CD4-positive, alpha-beta T cell treated with Interferon alpha-2 for 1 hour (primary cell): Measurements from ENCODE around the gene CLOCK.
A peak's percentile ranks its signal among the peaks of the same experiment; 100 is the strongest.

Experiments
- DNase-seq, 2 donors: peaks; one replicate each; pipeline ENCODE4 v3.0.0-alpha.2; 2020 to 2022

Gene CLOCK

DNA sequence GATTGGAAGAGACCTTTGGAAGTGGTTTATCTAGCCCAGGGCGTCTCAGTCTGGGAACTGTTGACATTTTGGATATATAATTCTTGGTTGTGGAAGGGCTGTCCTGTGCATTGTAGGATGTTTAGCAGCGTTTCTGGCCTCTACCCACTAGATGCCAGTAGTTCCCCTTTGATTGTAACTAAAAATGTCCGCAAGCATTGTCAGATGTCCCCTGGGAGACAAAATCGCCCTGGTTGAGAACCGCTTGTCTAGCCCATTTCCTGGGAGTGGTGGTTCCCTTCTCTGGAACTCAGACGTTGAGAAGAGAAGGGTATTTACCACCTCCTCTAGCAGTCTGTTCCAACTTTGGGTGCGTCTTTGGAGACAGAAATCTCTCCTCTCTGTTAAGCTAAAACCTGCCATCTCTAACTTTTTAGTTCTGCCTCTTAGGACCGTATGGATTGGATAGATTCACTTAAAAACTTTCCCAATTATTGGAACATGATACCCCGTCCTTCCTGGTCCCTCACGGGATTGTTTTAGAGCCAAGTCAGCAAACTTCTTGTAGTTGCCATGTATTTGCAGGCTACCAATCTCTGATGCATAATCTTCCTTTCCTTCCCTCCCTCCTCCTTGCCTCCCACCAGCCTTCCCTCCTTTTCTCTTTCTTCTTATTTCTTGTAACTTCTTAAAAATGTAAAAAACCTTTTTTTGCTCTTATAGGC is 137.1 kb downstream of the CLOCK start:
- peak; percentile 14 to 46 for DNase-seq

DNA sequence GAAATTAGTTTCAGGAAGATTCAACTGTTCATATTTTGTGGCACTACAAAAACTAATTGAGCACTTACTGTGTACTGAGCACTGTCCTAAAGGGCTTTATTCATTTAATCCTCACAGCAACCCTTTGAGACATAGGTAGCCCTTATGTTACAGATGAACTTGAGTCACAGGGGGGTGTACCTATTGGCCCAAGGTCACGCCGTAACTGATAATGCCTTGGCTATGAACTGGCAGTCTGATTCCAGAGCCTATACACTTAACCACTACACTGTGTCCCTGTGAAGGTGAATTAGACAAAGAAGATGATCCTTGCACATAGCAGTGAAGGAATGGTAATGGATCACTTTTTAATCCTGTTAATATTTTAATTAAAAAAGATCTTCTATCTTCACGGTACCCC is 138.9 kb downstream of the CLOCK start:
- no peak for DNase-seq

DNA sequence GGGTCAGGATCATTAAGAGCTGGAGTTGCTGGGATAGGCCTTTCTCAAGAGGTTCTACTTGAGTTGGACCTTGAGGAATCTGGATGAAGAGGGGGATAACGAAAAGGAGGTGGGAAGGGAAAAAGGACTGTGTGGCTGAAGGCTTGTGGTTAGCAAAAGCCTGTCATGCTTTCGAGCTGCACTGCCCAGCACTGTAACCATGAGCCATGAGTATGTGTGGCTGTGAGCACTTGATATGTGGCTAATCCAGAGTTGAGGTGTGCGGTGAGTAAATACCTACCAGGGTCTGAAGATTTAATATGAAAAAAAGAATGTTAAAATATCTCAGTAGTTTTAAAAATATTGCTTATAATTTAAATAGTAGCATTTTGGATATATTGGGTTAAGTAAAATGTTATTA is 139.6 kb downstream of the CLOCK start:
- DNase-seq, result no peak

DNA sequence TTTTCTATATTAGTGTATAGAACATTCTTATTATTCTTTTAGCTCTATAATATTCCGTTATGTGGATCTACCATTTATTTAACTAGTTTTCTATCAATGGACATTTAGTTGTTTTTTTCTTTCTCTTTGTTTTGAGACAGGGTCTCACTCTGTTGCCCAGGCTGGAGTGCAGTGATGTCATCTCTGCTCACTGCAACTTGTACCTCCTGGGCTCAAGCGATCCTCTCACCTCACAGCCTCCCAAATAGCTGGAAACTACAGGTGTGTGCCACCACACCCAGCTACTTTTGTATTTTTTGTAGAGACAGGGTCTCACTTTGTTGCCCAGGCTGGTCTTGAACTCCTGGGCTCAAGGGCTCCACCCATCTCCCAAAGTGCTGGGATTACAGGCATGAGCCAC is 140.2 kb downstream of the CLOCK start:
- no peak for DNase-seq

DNA sequence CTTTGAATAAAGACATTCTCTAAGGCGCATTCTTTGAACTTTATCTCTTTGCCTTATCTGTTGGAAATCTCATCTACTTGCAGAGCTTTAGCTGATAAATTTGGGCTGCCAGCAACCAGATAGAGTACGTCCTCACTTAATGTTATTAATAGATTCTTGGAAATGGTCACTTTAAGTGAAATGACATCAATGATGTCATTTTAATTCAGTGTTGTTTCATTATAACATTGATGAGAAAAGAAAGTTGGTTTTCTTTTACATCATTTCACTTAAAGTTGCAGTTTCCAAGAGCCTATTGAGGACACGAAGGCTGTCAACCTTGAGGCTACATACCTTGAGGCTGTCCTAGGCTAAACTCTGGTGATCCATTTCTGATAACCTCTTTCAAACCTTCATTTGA is 141.6 kb downstream of the CLOCK start:
- no peak for DNase-seq

DNA sequence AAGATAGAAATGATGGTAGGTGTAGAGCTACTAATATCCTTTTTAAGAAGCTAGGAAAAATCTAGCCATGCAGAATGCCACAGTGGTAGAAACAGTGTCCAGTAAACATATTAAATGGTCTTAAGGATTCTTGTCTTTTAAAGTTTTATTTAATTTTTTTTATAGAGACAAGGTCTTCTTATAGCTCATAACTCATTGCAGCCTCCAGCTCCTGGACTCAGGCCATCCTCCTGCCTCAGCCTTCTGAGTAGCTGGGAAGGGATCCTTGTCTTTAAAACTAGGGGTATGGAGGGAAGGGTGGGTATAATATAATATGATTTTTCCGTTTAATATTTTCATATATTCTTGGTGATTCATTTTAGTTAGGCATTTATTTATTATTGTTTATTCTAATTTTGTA is 147.1 kb downstream of the CLOCK start:
- no peak for DNase-seq

DNA sequence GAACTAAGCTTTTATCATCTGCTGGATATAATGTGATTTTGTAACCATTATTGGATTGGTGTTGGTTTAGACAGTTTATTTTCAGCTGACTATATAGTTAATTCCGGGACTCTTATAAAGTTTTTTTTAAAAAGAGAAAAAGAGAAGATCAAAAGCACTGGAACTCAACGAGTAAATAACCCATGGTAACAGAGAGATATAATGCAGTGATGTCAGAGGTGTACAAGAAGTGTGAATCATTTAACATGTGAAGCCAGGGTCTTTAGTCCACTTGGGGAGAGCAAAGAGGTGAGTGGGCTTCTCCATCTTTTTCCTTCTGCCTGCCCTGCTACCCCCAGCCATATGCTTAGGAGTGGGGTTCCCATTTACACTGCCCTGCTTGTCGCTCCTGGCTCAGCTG is 147.7 kb downstream of the CLOCK start:
- DNase-seq, result no peak

DNA sequence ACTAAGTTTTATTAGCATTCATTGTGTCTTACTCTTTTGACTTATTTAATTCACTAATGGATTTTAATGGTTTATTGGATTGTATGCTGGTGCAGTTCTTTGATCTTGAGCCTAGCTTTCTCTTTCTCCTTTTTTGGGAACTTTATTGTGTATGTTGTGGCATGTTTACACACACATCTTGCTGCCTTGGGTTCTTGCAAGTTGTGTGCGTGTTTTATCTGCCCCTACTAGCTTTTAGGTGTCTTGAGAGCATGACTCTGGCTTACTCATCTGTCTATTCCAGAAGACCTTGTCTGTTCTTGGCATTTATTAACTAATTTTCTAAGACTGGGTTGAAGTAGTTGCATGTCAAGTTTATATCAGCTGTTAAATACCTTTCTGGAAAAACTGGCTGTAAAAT is 148.2 kb downstream of the CLOCK start:
- no peak for DNase-seq

DNA sequence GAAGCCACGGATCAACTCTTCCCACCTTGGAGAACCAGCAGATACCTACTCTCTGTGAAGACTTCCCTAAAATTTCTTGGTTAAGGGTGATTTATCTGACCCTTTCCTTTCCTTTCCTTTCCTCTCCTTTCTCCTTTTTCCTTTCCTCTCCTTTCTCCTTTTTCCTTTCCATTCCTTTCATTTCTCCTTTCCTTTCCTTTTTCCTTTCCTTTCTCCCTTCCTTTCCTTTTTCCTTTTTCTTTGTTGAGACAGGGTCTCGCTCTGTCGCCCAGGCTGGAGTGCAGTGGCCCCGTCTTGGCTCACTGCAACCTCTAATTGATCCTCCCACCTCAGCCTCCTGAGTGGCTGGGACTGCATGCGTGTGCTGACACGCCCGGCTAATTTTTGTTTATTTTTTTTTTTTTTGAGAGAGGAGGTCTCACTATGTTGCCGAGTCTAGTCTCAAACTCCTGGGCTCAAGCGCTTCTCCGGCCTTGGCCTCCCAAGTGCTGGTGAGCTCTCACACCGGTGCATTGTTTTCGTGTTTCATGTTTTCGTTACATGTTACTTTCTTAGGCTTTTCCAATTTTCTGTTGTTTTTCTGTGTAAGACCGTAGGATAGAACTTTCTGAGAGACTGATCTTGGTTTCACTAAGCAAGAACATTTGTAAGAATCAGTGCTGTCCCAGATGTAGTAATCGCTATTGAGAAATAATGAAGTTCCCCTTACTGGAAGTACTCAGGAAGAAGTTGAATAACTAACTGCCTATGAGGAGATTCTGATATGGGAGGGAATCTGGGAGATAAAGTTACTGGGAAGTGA is 149.0 kb downstream of the CLOCK start:
- no peak for DNase-seq

DNA sequence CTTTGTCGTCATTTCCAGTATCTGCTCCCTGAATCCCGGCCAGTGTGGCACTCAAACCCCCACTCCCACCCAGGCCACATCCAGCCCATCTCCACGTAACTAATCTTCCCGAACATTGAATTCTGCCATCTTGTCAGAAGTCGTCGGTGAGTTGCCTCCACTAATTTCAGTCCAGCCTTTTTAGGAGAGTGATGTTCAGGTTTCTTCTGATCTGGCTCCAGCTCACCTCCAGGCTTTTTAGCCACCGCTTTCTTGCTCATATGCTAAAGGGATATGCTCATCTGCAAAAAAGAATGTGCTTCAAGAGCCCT is 149.6 kb downstream of the CLOCK start:
- no peak for DNase-seq

DNA sequence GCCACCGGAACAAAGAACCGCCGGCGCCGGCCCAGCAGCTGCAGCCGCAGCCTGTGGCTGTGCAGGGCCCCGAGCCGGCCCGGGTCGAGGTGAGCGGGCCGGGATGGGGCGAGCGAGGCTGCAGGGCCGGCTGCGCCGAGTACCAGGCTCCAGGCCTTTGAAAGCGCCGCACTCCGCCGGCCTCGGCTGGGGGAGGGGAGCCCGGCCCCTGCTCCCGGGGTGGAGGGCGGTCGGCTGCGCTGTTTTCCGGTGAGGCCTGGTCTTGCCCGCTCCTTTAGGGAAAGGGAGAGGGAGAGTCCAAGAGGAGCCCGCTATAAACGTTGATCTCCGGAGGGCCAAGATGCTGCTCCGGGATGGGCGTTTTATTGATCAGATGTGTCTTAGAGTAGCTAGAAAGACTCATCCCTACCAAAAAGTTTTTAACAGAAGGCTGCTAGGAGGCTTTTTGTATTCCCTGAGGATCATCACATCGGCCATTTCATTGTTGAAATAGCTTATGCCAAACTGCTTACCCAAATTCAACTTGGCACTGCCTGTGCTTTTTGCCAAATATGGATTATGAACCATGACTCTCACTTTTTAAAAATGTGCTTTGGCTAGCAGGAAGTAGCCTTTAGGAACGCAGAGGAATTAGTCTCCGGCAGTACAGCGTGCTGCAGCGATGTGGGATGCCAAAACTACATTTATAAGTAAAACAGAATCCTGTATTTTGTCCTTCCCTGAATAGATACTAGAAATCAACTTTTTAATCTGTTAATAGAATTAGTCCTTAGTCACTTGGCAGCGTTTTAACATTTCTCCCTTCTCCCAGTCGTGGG is 150.2 kb downstream of the CLOCK start:
- DNase-seq, result peak in 1 of 2 donors; percentile 33

DNA sequence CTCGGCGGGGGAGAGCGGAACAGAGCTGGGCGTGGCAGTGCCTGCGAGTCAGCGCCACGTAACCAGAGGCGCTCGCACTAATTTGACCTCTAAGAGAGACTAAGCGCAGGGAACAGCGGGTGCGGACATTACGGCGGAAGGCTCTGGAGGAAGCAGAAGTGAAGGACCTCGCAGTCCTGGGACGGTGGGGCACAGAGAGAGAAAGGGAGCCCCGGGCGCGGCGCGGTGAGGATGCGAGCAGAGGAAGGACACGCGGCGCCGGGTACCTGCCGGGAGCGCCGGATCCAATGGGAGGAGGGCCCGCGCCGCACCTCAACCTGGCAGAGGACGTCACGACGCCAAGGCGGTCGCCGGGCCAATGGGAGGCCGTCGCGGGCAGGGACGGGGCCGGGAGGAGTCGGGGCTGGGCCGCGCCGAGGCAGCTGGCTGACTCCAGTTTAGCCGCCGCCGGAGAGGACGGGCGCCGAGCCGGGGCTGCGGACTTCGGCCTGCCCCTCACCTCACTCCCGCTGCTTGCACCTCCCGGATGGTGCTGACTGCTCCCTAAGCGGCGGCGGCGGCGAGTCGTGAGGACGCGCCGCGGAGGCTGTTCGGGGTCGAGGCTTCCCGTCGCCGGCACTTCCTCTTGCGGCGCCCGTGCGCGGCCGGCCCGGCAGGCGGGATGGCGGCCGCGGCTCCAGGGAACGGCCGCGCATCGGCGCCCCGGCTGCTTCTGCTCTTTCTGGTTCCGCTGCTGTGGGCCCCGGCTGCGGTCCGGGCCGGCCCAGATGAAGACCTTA is 151.0 kb downstream of the CLOCK start, which contains the start of gene TMEM165:
TMEM165 (plus strand) TSS at position 429 of the 779 bp plus-strand sequence; CDS start at position 662, 233 bp downstream.
- peak; percentile 83 to 89 for DNase-seq

DNA sequence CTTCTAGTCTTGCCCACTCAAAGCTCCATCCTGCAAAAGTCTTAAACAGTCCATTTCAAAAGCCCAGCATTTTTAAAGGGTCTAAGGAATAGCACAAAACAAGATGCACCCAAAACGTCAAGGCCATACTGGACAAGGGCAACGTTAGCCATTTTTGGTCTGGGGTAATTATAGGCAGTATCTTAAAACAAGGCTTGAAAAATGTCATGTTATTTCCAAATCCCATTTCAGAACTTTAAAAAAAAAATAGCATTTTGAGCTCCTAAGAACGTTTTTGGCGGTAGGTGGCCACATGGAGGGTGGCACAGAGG is 151.5 kb downstream of the CLOCK start:
- DNase-seq, result no peak

DNA sequence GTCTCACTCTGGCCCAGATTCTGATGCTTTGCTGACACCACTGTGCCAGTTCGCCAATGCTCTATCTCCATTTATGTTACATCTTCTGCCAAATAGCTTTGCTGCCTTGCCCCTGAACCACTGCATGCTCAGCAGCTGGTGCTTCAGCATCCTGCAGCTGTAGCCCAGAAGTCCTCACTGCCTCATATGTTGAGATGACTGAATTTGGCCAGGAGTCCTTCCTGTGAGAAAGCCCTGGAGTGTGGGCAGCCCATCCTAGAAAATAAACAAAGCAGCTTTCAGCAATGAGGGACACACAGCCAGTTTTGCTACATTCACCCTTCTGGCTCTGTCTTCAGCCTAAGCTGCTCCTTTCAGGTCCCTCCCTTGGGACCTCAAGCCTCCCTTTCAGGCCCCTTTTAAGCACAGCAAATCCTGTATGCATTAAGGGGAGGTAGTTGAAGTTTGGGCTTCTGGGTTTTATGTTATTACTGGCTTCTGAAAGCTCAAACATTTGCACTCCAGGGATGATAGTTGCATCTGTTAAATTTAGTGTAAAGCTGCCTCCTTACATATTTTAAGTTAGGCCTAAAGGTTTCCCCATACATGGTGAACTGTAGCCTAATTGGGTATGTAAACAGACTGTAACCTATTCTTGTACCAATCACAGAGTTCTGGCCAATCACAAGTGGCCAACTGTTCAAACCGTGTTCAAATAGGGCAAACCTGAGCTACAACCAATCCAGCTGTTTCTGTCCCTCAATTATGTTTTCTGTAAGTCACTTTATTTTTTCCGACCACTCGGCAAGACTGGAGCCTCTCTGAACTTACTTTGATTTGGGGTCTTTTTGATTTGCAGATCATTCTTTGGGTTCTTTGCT is 153.0 kb downstream of the CLOCK start:
- DNase-seq, result no peak

DNA sequence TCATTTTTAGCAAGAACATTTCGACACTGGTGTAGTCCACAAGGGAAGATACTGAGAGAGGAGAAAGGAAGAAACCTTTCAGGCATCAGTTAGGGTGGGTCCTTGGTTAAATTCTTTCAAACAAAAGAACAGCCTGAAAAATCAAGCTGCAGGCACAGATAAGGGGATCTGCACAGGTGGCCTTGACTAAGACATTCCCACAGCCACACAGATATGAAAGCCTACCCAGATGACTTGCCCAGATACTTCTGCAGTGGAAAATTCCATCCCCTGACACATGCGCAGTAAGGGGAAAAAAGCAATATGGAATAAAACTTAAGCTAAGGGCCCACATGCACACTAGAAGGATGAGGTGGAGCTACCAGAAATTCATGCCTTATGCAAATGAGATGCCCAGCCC is 159.9 kb downstream of the CLOCK start:
- no peak for DNase-seq

DNA sequence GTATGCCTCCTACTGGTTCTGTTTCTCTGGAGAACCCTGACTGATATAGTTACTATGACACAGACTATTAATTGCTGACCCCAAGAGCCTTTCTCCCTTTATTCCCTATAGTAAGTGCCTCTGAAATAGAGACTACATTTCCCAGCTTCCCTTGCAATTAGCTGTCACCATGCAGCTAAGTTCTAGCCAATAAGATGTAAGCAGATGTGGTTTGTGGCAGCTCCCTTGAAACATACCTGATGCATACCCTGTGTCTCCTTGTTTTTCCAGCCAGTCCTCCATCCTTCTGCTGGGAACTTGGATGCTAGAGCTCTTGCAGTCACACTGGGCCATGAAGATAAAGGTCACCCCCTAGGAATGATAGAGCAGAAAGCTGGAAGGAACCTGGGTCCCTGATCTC is 160.6 kb downstream of the CLOCK start:
- DNase-seq, result peak in 1 of 2 donors; percentile 18

DNA sequence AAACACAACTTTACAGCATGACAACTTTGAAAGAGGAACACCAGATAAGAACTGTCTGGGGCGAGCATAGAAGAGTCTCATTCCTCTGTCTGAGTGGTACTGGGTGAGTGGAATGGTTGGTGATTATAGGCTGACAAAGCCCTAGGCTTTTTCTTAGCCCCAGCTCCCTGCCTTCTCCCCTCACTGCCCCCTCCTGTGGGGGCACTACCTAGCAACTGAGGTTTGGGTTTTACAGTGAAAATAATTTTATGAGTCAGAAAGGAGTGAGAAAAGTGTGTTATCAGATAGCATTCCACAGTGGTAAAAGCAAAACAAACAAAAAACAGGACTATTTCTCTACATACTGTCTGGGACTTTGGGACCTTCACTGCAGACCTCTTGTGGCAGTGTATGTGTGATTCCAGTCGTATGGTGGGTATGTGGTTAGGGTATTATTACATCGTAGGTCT is 161.5 kb downstream of the CLOCK start:
- DNase-seq, result no peak

DNA sequence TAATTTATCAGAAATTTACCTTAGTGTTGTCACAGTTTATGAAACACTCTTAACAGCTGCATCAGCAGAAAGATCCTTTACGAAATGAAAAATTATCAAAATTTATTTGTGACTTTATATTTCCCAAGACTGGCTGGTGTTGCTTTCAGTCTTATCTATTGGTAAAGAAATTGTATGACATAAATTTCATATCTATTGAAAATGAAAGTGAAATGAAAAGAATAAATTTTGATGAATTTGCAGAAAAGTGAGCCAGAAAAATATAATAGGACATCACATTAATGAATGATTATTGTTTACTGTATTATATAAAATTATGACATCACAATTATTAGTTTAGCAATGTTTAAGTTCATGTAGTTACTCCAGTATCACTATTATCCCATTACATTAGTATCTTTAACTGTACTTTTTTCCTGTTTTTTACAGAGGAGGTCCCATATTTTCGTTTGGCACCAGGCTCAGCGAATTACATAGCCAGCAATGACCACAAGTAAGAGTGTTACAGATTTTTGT is 164.2 kb downstream of the CLOCK start:
- DNase-seq, result no peak

DNA sequence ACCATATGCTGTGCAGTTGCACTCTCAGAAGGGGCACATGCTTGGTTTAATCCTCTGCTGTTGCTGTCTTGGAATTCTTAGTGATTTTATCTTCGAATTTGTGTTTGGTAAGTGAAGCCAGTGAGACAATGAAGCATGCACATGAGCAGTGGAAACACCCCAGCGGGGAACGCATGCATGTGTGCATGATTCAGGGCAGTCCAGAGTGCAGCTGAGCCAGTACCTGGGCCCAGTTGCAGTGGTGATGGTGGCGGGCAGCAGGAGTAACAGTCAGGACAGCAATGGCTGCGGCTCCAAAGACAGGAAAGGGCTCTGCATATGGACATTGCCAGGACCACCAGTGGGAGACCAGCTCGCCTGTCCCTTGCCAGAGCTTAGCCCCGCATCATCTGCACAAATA is 165.2 kb downstream of the CLOCK start:
- DNase-seq, result no peak

DNA sequence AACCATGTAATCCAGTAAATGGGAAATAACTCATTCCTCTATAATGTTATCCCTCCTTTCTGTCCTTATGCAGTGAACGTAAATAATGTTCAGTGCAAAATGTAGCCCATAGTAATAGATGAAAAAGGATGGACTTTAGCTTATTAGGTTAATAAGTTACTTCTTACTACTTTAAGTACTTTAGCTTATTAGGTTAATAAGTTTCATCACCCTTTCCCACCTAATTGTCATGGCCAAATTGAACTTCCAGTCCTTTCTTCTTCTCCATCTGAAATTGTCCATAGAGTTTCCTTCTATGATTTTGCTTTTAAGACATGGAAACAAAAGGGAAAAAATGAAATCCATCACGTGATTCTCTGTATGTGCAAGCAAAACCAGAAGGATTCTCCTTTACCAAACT is 166.1 kb downstream of the CLOCK start:
- no peak for DNase-seq

DNA sequence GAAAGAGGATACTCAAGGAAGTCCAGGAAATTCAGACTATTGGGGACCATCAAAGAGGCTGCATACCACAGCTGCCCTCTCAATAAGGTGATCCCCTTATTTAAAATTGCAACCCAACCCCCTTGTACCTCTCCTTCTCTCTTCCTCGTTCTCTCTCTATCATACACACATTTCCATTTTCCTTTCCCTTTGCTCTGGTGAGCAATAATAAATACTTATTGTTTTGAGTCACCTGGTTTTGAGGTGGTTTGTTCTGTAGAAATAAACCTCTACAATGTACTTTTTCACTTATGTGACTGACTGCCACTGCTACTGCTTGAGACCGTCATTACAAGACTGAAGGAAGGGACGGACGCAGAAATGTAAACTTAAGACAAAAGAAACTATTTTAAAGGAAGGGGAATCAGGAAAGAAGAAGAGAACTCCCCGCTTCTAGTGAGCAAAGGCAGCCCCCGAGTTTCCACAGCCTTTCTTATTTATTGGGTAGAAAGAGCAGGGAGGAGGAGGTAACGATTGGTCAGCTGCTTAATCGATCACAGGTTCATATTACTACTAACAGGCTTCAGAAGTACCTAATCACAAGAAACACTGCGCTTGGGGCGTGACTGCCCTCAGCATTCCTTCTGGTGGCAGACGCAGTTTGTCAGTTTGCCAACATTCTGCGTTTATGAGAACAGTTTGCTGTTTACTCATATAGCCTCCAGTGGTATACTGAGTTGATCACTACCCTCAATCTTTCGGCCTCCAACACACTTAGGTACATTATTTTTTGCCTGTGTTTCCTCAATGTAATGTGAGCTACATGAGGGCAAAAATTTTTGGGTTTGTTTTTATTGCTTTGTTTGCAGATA is 167.9 kb downstream of the CLOCK start:
- DNase-seq, result no peak
